ENCODE measurements around the gene RAE1. TPM values are rescaled to one million over a fixed set of nuclear protein-coding genes. Genes with fewer than 3 reads are reported as not detected.

RAE1 gene
- total RNA-seq, 1 experiment from 2014 or later = 183 TPM

- Histone ChIP-seq H3K9me2 (replicated peaks; ENCODE audit: low read length) (no peaks in the 10 kb centered on the region), H3K9me3 (ENCODE audit: low read length) (no peaks in the 10 kb centered on the region), H4K20me1 (ENCODE audit: low read length) (no peaks in the 10 kb centered on the region), H3F3A (ENCODE audit: low read length, unreplicated experiment) (no peaks in the 10 kb centered on the region), H3K27ac (ENCODE audit: low read length) (no peak overlapping the region), H3K79me2 (ENCODE audit: low read length) (no peaks in the 10 kb centered on the region), H3K36me3 (ENCODE audit: low read depth, low read length) (peaks cover 2% of the 10 kb centered on the region; the same call in 1 of the 2 replicates), H3K4me1 (ENCODE audit: insufficient read depth, low read length) (peaks cover under 1% of the 10 kb centered on the region; the same call in 1 of the 2 replicates), H2AFZ (ENCODE audit: low read length) (no peak overlapping the region), H3K9ac (ENCODE audit: low read length) (no peak overlapping the region), H3K4me2 (ENCODE audit: low read length) (no peak overlapping the region), H3K4me3 (ENCODE audit: low read length) (no peak overlapping the region), H3K27me3 (ENCODE audit: low read length) (no peaks in the 10 kb centered on the region)
- CTCF ChIA-PET = interaction anchor here (0.6 kb wide), 1 partner anchor 562 kb away, joined by 14 read pairs; no protein-coding TSS in a partner anchor
- TF ChIP-seq EZH2phosphoT487 (IDR thresholded peaks at IDR 0.05; ENCODE audit: borderline replicate concordance, low read length) (no peak), EZH2 (IDR thresholded peaks at IDR 0.05; ENCODE audit: low read length, unreplicated experiment) (no peak)
- no peak for ATAC-seq
- no TSS peak for BruUV-seq (replicated peaks)
- intact Hi-C loops (cut with micrococcal nuclease) = loop anchor here (5.0 kb wide), 1 partner anchor 209 kb away; no protein-coding TSS in a partner anchor
- POLR2A ChIA-PET (ENCODE audit: unreplicated experiment) = interaction anchor here (0.6 kb wide), 1 partner anchor 14 kb away, joined by 4 read pairs; no protein-coding TSS in a partner anchor
- no peak for DNase-seq
Observed at GRCh38 chr20:57383447-57384347, 32.6 kb downstream of the RAE1 start.

GRCh38 chr20:57384486-57384885 is 33.4 kb downstream of the RAE1 start:
- CTCF ChIA-PET = no interaction called here

More at GRCh38 chr20:57384486-57384885, 33.4 kb downstream of the RAE1 start:
- no peak overlapping the region for H3K4me2 ChIP-seq (ENCODE audit: low read length)
- ATAC-seq = no peak
- H3K36me3 ChIP-seq (ENCODE audit: low read depth, low read length) = no peaks in the 10 kb centered on the region
- no peak overlapping the region for H3K4me3 ChIP-seq (ENCODE audit: low read length)
- H4K20me1 ChIP-seq (ENCODE audit: low read length) = no peaks in the 10 kb centered on the region
- no peak overlapping the region for H3K27ac ChIP-seq (ENCODE audit: low read length)
- H3F3A ChIP-seq (ENCODE audit: low read length, unreplicated experiment) = no peaks in the 10 kb centered on the region
- H3K9ac ChIP-seq (ENCODE audit: low read length) = no peak overlapping the region
- H2AFZ ChIP-seq (ENCODE audit: low read length) = no peak overlapping the region
- no peak for DNase-seq
- POLR2A ChIA-PET (ENCODE audit: unreplicated experiment) = interaction anchor here (0.6 kb wide), 1 partner anchor 15 kb away, joined by 4 read pairs; no protein-coding TSS in a partner anchor
- no peaks in the 10 kb centered on the region for H3K9me2 ChIP-seq (replicated peaks; ENCODE audit: low read length)
- intact Hi-C loops (cut with micrococcal nuclease) = loop anchor here (5.0 kb wide), 1 partner anchor 208 kb away; no protein-coding TSS in a partner anchor
- H3K27me3 ChIP-seq (ENCODE audit: low read length) = no peaks in the 10 kb centered on the region
- no TSS peak for BruUV-seq (replicated peaks)
- H3K79me2 ChIP-seq (ENCODE audit: low read length) = no peaks in the 10 kb centered on the region
- peaks cover 6% of the 10 kb centered on the region for H3K4me1 ChIP-seq (ENCODE audit: insufficient read depth, low read length)
- H3K9me3 ChIP-seq (ENCODE audit: low read length) = no peaks in the 10 kb centered on the region
- no peak for TF ChIP-seq EZH2phosphoT487 (IDR thresholded peaks at IDR 0.05; ENCODE audit: borderline replicate concordance, low read length)
- no peak for TF ChIP-seq CTCF (conservative IDR thresholded peaks at IDR 0.05; ENCODE audit: low read depth, low read length)
- no peak for TF ChIP-seq EZH2 (IDR thresholded peaks at IDR 0.05; ENCODE audit: low read length, unreplicated experiment)

Data from PC-3 (cell line).